Dermis blood vessel endothelial cell (primary cell): Measurements from ENCODE around the gene FXN. TPM values are rescaled to one million over a fixed set of nuclear protein-coding genes. Genes with fewer than 3 reads are reported as not detected.
"Not testable (repeated sequence)": the region's sequence is repeated elsewhere in the genome, so short reads cannot be mapped to it uniquely, and the experiment has no call there.

Source experiments
- DNase-seq: peaks from one replicate; pipeline ENCODE4 v3.0.0; 2010
- total RNA-seq: library from RNA; depleted of rRNA; stranded (reverse); fragments of >200 nt; gene quantifications from 2 replicates; pipeline ENCODE4 v1.2.3, GENCODE V29; 2014

Gene FXN
- total RNA-seq, 1 donor from 2014 or later, result 2.9 TPM

- no peak for DNase-seq
Observed at GRCh38 chr9:69071059-69071458, 35.5 kb downstream of the FXN start.

DNA sequence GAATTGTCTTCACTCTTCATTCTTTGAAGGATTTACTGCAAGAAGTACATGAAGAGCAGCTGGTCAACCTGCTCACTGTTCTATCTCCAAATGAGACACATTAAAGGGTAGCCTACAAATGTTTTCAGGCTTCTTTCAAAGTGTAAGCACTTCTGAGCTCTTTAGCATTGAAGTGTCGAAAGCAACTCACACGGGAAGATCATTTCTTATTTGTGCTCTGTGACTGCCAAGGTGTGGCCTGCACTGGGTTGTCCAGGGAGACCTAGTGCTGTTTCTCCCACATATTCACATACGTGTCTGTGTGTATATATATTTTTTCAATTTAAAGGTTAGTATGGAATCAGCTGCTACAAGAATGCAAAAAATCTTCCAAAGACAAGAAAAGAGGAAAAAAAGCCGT, 37.6 kb downstream of the FXN start:
- DNase-seq, result no peak

DNA sequence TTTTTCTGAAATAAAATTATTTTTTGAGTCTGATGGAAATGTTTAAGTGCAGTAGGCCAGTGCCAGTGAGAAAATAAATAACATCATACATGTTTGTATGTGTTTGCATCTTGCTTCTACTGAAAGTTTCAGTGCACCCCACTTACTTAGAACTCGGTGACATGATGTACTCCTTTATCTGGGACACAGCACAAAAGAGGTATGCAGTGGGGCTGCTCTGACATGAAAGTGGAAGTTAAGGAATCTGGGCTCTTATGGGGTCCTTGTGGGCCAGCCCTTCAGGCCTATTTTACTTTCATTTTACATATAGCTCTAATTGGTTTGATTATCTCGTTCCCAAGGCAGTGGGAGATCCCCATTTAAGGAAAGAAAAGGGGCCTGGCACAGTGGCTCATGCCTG, 39.2 kb downstream of the FXN start:
- no peak for DNase-seq

- DNase-seq, result no peak
Observed at GRCh38 chr9:69076550-69076949, 41.0 kb downstream of the FXN start.

- DNase-seq, result no peak
Observed at GRCh38 chr9:69078069-69078468, 42.5 kb downstream of the FXN start.

DNA sequence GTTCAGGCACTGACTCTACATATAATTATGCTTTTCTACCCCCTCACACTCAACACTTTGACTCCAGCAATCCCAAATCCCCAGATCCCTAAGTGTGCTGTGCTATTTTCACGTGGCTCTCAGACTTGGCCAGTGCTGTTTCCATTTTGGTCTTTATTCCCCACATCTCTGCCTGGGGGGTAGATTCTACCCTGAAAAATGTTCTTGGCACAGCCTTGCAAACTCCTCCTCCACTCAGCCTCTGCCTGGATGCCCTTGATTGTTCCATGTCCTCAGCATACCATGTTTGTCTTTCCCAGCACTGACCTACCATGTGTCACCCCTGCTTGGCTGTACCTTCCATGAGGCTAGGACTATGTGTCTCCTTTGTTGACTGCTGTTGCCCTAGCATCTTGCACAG, 43.0 kb downstream of the FXN start:
- no peak for DNase-seq

DNA sequence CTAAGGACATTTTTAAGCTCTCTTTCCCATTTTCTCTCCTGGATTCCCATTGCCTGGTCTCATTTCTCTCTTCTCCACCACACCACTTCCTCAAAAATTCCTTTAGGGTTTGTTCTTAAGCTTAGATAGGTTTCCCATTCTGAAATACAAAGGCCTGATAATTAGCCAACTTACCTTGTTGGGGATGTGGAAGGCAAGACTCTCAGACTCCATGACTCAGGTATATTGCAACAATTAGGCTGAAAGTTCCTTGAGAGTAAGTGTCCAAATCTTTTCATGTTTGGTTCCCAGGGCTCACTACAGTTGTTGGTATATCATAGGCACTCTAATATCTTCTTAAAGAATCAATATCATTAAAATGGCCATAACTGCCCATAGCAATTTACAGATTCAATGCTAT, 43.6 kb downstream of the FXN start:
- no peak for DNase-seq

DNA sequence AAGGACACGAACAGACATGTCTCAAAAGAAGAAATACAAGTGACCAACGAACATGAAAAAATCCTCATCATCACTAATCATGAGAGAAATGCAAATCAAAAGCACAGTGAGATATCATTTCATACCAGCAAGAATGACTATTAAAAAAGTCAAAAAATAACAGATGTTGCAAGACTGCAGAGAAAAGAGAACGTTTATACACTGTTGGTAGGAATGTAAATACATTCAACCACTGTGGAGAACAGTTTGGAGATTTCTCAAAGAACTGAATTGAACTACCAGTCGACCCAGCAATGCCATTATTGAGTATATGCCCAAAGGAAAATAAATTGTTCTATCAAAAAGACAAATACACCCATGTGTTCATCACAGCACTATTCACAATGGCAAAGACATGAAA, 45.7 kb downstream of the FXN start:
- DNase-seq, result no peak

DNA sequence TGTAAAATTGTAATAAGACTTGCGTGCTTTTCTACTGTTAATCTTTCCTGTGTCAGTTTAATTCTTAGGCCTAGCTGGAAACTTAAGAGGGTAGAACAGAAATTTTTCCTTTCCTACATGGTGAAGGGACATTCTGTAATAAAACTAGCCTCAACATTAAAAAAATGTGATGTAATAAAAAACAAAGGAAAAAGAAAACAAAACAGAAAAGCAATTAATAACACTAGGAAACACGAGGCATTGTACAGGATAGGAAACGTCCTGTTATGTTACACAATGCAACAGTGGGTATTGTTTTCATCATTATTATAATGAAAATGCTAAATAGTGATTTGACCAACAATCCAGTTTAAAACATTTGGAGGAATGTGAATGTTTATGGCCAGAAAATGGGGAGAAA, 47.8 kb downstream of the FXN start:
- DNase-seq, result peak; percentile 66

DNA sequence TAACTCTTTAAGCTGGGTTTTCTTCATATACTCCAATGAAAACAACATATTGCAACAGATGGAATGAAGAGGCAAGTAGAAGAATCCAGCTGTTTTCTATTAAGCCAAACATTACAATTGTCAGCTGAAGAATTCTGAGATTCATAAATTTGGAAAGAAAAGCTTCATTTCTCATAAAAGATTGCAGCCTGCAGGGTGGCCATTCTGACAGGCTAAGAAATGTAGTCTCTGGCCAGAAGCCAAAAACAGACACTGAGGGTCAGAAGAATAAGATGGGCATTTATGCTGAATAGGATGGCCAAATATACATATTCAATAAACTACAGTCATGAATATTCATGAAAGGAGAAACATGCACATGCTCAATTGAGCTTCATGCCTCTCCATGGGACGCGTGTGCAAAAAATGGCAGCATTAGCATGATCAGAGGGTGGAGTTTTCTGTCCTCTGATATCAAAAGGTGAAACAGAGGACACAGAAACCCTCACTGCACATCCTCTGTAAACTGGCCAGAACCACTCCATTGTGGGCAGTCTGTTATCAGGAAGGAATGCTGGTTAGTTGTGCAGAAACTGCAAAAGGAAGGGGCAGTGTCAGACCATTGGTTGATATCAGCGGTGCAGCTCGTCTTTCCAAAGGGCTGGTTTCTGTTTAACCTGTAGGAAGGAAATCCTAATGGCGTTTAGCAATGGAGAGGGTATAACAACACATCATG, 50.2 kb downstream of the FXN start:
- peak; percentile 40 for DNase-seq

- DNase-seq, result no peak
Observed at GRCh38 chr9:69086312-69086711, 50.8 kb downstream of the FXN start.

- no peak for DNase-seq
Observed at GRCh38 chr9:69086769-69087168, 51.2 kb downstream of the FXN start.

DNA sequence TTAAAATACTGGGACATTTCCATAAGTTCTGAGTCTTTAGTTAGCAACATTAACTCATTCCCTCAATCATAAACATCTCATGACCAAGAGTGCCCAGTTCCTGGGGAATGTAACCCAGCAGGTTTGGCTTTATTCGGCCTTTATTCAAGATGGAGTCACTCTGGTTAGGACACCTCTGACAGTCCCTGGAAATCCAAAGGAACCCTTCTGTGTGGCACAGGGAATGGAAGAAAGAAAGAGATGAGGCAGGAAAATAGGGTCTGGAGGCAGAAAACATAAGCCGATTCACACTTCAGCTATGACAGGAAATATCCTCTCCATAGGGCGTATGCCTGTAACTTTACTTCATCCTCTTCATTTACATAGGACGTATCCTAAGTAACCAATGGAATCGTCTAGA, 53.5 kb downstream of the FXN start:
- DNase-seq, result no peak

GRCh38 chr9:69089491-69089890, 53.9 kb downstream of the FXN start:
- DNase-seq, result no peak

DNA sequence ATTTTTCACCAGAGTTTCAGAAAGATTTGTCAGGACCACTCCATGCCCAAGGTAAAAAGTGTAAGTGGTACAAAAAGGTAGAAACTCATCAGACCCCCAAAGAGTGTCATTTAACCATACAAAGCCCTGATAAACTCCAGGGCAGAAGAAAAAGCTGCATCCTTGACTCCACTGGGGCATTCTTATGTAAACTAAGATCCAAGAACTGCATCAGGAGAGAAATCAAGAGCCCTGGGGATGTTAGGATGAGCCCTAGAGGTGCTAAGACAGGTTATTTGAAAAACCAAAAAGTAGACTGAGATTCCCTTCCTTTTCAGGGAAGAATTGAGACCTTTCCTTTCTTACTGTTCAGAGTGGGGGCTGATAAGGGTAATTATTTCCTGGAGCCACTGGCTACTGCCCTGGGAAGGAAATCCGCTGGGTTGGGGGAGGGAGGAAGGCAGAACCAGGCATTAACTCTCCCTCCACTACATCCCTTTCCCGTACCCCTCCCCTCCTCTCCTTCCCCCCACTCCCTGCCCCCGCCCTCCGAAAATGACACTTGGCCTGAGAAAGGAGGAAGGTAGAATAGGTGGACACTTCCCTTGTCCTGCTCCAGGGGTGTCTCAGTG, 54.7 kb downstream of the FXN start:
- DNase-seq, result peak; percentile 35

DNA sequence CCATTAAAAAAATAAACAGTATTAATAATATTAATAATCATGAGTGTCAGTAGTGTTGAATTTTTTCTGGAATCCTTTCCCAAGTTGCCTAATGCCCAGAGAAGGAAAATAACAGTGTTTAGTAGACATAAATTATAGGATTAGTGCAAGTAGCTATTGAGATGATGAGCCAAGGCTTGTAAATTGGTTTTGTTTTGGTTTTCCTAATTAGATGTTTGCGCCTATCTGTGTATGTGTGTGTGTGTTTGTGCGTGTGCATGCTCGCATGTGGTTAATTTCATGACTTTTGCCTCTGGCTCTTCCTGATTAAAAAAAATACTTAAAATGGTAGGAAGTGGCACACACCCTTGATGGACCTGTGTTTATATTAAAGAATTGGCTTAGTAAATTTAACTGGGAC, 55.4 kb downstream of the FXN start:
- DNase-seq, result no peak

- DNase-seq, result peak; percentile 29
Observed at GRCh38 chr9:69093471-69094103, 58.0 kb downstream of the FXN start.

DNA sequence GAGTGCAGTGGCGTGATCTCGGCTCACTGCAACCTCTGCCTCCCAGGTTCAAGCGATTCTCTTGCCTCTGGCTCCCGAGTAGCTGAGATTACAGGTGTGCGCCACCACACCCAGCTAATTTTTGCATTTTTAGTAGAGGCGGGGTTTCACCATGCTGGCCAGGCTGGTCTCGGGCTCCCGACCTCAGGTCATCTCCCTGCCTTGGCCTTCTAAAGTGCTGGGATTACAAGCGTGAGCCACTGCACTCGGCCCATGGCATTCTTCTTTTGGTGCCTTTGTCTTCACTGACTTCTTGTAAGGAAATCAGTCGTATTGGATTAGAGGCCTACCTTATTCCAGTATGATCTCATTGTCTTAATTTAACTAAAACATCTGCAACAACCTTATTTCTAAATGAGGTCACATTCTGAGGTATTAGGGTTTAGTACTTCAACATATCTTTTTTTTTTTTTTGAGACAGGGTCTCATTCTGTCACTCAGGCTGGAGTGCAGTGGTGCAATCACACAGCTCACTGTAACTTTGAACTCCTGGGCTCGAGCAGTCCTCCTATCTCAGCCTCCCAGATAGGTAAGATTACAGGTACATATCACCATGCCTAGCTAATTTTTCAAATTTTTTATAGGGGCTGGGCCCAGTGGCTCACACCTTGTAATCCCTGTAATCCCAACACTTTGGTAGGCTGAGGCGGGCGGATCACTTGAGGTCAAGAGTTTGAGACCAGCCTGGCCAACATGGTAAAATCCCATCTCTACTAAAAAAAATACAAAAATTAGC, 59.0 kb downstream of the FXN start:
- DNase-seq, result not testable (repeated sequence)

DNA sequence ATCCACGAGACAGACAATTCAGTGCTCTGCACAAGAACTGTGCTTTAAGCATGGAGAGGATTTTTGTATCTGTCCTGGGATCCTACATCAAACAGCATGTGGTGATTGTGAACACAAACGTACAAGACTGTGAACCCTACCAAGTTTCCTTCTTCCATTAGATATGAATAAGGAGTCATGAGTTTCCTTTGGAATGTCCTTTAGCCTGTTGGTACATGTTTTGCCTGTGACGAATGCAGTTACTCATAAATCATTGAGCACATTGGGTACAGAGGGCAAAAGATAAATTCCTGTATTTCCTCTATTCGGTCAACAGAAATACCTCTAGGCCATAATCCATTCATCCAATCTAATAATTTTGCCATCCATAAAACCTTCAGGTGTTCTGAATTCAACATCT, 61.5 kb downstream of the FXN start:
- DNase-seq, result peak; percentile 92

DNA sequence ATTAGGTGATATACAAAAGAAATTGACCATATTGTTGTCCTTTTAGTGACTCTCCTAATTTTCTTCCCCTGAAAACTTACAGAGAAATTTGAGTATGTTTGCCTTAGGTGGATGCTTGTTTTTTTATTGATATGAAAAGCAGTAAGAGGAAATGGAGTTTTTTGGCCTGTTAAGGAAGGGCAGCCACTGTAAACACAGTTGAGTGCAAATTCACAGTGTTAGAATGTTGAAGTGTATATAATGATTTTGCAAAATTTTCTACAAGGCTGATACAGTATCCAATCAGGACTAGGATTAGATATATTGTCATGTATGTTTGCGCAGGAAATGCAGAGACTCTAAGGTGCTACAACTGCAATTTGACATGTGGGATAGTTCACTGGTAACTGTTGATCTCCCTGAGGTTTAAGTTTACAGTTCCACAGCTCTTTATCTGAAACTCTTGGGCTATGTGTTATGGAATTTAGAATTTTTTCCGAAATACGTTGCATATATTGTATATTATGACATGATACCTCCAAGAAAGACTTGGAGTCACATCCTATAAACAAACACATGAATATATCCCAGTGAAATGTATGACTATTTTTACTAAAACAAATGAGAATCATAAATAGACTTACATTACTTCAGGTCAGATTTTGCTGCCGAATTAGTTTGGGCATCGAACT, 62.5 kb downstream of the FXN start:
- no peak for DNase-seq

DNA sequence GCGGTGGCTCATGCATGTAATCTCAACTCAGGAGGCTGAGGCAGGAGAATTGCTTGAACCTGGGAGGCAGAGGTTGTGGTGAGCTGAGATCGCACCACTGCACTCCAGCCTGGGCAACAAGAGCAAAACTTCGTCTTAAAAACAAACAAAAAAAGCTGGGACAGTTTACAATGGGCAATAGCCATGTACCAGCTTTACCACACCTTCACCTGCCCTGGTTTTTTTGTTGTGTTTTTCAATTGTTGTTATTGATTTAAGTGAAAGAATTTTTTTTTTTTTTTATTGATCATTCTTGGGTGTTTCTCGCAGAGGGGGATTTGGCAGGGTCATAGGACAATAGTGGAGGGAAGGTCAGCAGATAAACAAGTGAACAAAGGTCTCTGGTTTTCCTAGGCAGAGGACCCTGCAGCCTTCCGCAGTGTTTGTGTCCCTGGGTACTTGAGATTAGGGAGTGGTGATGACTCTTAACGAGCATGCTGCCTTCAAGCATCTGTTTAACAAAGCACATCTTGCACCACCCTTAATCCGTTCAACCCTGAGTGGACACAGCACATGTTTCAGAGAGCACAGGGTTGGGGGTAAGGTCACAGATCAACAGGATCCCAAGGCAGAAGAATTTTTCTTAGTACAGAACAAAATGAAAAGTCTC, 67.9 kb downstream of the FXN start:
- DNase-seq, result not testable (repeated sequence)

DNA sequence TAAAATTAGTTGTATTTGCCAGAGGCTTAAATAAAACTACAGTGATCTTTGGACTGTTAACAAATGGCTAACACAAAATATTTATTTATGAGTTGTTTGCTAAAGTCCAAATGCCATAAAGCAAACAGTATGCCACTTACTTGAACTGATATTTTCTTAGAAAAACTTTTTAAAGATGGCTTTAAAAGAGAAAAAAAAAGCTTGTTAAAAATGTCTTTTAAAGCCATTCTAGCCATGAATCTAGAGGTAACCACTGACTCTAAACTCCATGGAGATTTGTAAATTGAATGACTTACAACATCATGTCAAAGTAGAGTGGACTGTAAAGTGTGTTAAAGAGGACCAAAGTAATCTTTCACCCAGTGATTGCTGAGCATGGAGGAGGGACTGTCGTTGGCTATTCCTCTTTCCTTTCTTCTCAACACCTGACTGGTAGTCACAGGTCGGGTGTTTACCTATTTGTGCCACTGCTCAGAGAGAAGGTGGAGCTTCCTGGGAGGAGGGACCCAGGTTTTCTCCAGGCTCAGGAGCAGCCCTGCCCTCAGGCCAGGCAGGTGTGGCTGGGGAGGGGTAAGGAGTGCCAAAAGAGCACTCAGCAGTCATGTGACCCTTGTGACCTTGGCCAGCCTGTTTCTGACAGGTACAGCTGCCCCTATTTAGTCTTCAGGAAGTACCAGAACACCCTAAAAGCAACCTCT, 69.4 kb downstream of the FXN start:
- DNase-seq, result no peak
